ENCODE data around the gene PDZD8. TPM values are rescaled to one million over a fixed set of nuclear protein-coding genes. Genes with fewer than 3 reads are reported as not detected.

The PDZD8 gene
- total and polyA plus RNA-seq, 2 experiments from 2014 or later: 14.4 to 20.1 TPM

GRCh38 chr10:117360016-117360415, 15.2 kb downstream of the PDZD8 start:
- Histone ChIP-seq H3K27me3 (replicated peaks; ENCODE audit: insufficient read depth) (no peaks in the 10 kb centered on the region), H2AFZ (no peak overlapping the region), H3K79me2 (ENCODE audit: insufficient read depth) (peaks cover 98% of the 10 kb centered on the region), H3K9me3 (ENCODE audit: low read depth) (no peaks in the 10 kb centered on the region), H3K36me3 (ENCODE audit: low read depth) (no peaks in the 10 kb centered on the region), H4K20me1 (ENCODE audit: insufficient read depth) (peaks cover 35% of the 10 kb centered on the region), H3K4me2 (ENCODE audit: unreplicated experiment) (peak overlapping the region; percentile 2), H3K27ac (no peak overlapping the region), H3K9me2 (ENCODE audit: insufficient read depth) (no peaks in the 10 kb centered on the region), H3K4me1 (ENCODE audit: insufficient read depth) (peaks cover 50% of the 10 kb centered on the region), H3K4me3 (no peak overlapping the region), H3K9ac (no peak overlapping the region), H3F3A (ENCODE audit: insufficient read depth) (peaks cover 33% of the 10 kb centered on the region)
- peak; percentile 25 for DNase-seq
- 30 to 34% methylated on average over 1 of the region's 1 CpG for WGBS, 2 experiments (ENCODE audit: low coverage in 1 of 2, low lambda C conversion rate in 2 of 2, missing lambda C conversion rate in 2 of 2)
- in situ Hi-C loops (cut with MboI): no loop called here
- TF ChIP-seq EZH2 (IDR thresholded peaks at IDR 0.05; ENCODE audit: insufficient read depth, poor library complexity, severe bottlenecking) (no peak), EZH2phosphoT487 (IDR thresholded peaks at IDR 0.05; ENCODE audit: insufficient read depth, low read depth) (no peak)

DNA sequence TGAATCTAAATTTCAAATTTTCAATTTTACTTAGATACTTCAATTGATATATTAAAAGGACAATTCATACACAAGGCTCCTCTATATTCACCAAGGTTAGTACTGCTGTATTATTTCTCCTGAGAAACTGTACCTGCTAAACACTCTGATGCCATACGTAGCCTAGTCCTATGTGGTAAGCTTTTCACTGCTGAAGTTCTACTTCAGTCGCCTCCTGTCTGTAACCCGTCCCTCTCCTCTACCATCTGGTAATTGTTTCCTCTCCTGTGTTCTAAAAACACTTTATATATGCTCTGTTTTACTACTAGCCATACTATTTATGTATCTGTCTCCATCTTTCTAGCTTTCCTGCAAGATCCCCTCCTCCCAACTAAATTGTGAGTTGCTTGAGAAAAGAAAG, 20.2 kb downstream of the PDZD8 start:
- Histone ChIP-seq H4K20me1 (ENCODE audit: insufficient read depth) (peaks cover 39% of the 10 kb centered on the region), H3K4me3 (no peak overlapping the region), H3K9me2 (ENCODE audit: insufficient read depth) (no peaks in the 10 kb centered on the region), H3K9me3 (ENCODE audit: low read depth) (no peaks in the 10 kb centered on the region), H3K4me2 (ENCODE audit: unreplicated experiment) (no peak overlapping the region), H3K27ac (no peak overlapping the region), H3K36me3 (ENCODE audit: low read depth) (no peaks in the 10 kb centered on the region), H3F3A (ENCODE audit: insufficient read depth) (0 out of 2 replicates have a peak, but pooled peaks cover 7% of the 10 kb centered on the region), H2AFZ (no peak overlapping the region), H3K4me1 (ENCODE audit: insufficient read depth) (peaks cover 5% of the 10 kb centered on the region), H3K9ac (no peak overlapping the region), H3K79me2 (ENCODE audit: insufficient read depth) (peaks cover 98% of the 10 kb centered on the region), H3K27me3 (replicated peaks; ENCODE audit: insufficient read depth) (no peaks in the 10 kb centered on the region)
- TF ChIP-seq EZH2phosphoT487 (IDR thresholded peaks at IDR 0.05; ENCODE audit: insufficient read depth, low read depth): no peak
- no peak for TF ChIP-seq EZH2 (IDR thresholded peaks at IDR 0.05; ENCODE audit: insufficient read depth, poor library complexity, severe bottlenecking)
- in situ Hi-C loops (cut with MboI): no loop called here
- 72 to 75% methylated on average over 3 of the region's 3 CpGs for WGBS, 2 experiments (ENCODE audit: low coverage in 1 of 2, low lambda C conversion rate in 2 of 2, missing lambda C conversion rate in 2 of 2)
- DNase-seq: no peak

DNA sequence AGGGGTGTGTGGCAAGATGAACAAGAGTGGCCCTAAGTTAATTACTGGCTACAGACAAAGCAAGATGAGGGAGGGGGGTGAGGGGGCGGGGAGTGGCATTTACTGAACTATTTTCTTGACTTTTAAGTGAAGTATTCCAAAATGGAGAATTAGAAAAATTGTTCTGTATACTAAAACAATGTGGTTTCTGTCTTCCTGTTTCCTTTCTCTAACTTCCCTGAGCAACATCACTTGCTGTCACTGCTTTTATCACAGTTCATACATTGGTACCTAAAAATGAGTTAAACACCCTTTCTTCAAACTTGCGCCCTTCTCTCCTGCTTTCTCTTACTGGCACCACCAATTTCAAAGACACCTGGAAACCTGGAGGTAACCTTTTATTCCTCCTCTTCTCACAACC, 21.6 kb downstream of the PDZD8 start:
- Histone ChIP-seq H3K27me3 (replicated peaks; ENCODE audit: insufficient read depth) (no peaks in the 10 kb centered on the region), H3F3A (ENCODE audit: insufficient read depth) (0 out of 2 replicates have a peak, but pooled peaks cover 4% of the 10 kb centered on the region), H3K27ac (no peak overlapping the region), H3K9me3 (ENCODE audit: low read depth) (no peaks in the 10 kb centered on the region), H3K4me2 (ENCODE audit: unreplicated experiment) (no peak overlapping the region), H3K4me3 (no peak overlapping the region), H3K9me2 (ENCODE audit: insufficient read depth) (no peaks in the 10 kb centered on the region), H3K9ac (no peak overlapping the region), H3K36me3 (ENCODE audit: low read depth) (no peaks in the 10 kb centered on the region), H2AFZ (no peak overlapping the region), H3K79me2 (ENCODE audit: insufficient read depth) (peaks cover 98% of the 10 kb centered on the region), H3K4me1 (ENCODE audit: insufficient read depth) (no peaks in the 10 kb centered on the region), H4K20me1 (ENCODE audit: insufficient read depth) (peaks cover 37% of the 10 kb centered on the region)
- TF ChIP-seq EZH2 (IDR thresholded peaks at IDR 0.05; ENCODE audit: insufficient read depth, poor library complexity, severe bottlenecking) (no peak), EZH2phosphoT487 (IDR thresholded peaks at IDR 0.05; ENCODE audit: insufficient read depth, low read depth) (no peak)
- in situ Hi-C loops (cut with MboI): no loop called here
- DNase-seq: no peak
- 93 to 100% methylated on average over 2 of the region's 2 CpGs for WGBS, 2 experiments (ENCODE audit: low coverage in 1 of 2, low lambda C conversion rate in 2 of 2, missing lambda C conversion rate in 2 of 2)

DNA sequence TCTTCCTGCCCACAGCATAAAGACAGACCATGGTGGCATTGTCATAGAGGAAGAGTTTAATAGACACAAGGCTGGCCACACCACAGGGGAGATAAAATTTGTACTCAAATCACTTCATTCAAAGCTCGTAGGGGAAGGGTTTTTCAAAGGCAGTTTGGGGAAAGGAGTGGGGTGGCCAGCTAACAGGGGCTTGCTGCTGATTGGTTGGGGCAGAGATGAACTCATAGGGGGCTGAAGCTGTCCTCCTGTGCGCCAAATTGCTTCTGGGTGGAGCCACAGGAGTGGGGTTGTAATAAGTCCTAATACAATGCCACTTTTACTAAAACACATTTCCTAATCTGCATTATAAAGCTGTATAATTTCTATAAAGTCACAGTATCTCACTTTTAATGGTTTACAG, 22.5 kb downstream of the PDZD8 start:
- Histone ChIP-seq H3K9me2 (ENCODE audit: insufficient read depth) (no peaks in the 10 kb centered on the region), H3K4me3 (no peak overlapping the region), H3K4me1 (ENCODE audit: insufficient read depth) (no peaks in the 10 kb centered on the region), H2AFZ (no peak overlapping the region), H3K36me3 (ENCODE audit: low read depth) (no peaks in the 10 kb centered on the region), H3F3A (ENCODE audit: insufficient read depth) (0 out of 2 replicates have a peak, but pooled peaks cover 4% of the 10 kb centered on the region), H3K9me3 (ENCODE audit: low read depth) (no peaks in the 10 kb centered on the region), H4K20me1 (ENCODE audit: insufficient read depth) (peaks cover 37% of the 10 kb centered on the region), H3K4me2 (ENCODE audit: unreplicated experiment) (no peak overlapping the region), H3K27ac (no peak overlapping the region), H3K27me3 (replicated peaks; ENCODE audit: insufficient read depth) (no peaks in the 10 kb centered on the region), H3K9ac (no peak overlapping the region), H3K79me2 (ENCODE audit: insufficient read depth) (peaks cover 98% of the 10 kb centered on the region)
- in situ Hi-C loops (cut with MboI): no loop called here
- no peak for DNase-seq
- 97 to 100% methylated on average over 2 of the region's 2 CpGs for WGBS, 2 experiments (ENCODE audit: low coverage in 1 of 2, low lambda C conversion rate in 2 of 2, missing lambda C conversion rate in 2 of 2)
- no peak for TF ChIP-seq EZH2phosphoT487 (IDR thresholded peaks at IDR 0.05; ENCODE audit: insufficient read depth, low read depth)
- no peak for TF ChIP-seq EZH2 (IDR thresholded peaks at IDR 0.05; ENCODE audit: insufficient read depth, poor library complexity, severe bottlenecking)

DNA sequence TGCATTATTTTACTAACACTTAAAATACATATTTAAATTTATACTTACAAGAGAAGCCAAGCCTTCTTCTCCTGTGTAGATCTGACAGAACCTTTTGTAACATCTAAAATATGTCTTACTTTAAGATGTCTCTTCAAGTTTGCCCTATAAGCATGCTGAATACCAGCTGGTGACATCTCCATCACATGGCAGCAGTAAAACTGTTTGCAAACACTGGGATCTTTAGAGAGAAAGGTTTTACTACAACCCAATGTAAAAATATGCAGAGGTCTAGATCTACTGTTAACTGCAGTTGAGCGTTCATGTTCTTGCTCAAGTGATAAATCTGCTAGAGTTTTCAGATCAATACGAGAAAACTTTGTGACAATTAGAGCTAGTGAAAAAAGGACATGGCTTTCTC, 23.2 kb downstream of the PDZD8 start:
- H3K27ac ChIP-seq: no peak overlapping the region
- no peak overlapping the region for H3K4me3 ChIP-seq
- peaks cover 100% of the 10 kb centered on the region for H3K79me2 ChIP-seq (ENCODE audit: insufficient read depth)
- H3K27me3 ChIP-seq (replicated peaks; ENCODE audit: insufficient read depth): no peaks in the 10 kb centered on the region
- no peaks in the 10 kb centered on the region for H3K36me3 ChIP-seq (ENCODE audit: low read depth)
- in situ Hi-C loops (cut with MboI): no loop called here
- WGBS, 2 experiments (ENCODE audit: low coverage in 1 of 2, low lambda C conversion rate in 2 of 2, missing lambda C conversion rate in 2 of 2): 75 to 78% methylated on average over 2 of the region's 2 CpGs
- H3F3A ChIP-seq (ENCODE audit: insufficient read depth): 0 out of 2 replicates have a peak, but pooled peaks cover 4% of the 10 kb centered on the region
- H3K4me1 ChIP-seq (ENCODE audit: insufficient read depth): no peaks in the 10 kb centered on the region
- TF ChIP-seq EZH2 (IDR thresholded peaks at IDR 0.05; ENCODE audit: insufficient read depth, poor library complexity, severe bottlenecking) (no peak), EZH2phosphoT487 (IDR thresholded peaks at IDR 0.05; ENCODE audit: insufficient read depth, low read depth) (no peak)
- DNase-seq: no peak
- no peaks in the 10 kb centered on the region for H3K9me3 ChIP-seq (ENCODE audit: low read depth)
- no peaks in the 10 kb centered on the region for H3K9me2 ChIP-seq (ENCODE audit: insufficient read depth)
- H3K9ac ChIP-seq: no peak overlapping the region
- H3K4me2 ChIP-seq (ENCODE audit: unreplicated experiment): no peak overlapping the region
- no peak overlapping the region for H2AFZ ChIP-seq
- peaks cover 39% of the 10 kb centered on the region for H4K20me1 ChIP-seq (ENCODE audit: insufficient read depth)

Data from GM23248 (cell line).